HG03064 (cell line): ENCODE data around the gene RBM19.

Experiments
- ATAC-seq: cut with Tn5 transposase; IDR thresholded peaks from one replicate; pipeline ENCODE4 v1.9.1; 2021; ENCODE audit warnings: low read depth; ENCODE audit not compliant: unreplicated experiment

Gene RBM19

GRCh38 chr12:113841786-113842185 is 124.3 kb downstream of the RBM19 start:
- no peak for ATAC-seq

GRCh38 chr12:113840401-113841042 is 125.6 kb downstream of the RBM19 start:
- ATAC-seq = no peak

- ATAC-seq = no peak
These were observed 127.2 kb downstream of the RBM19 start for GRCh38 chr12:113838896-113839295.

- ATAC-seq = no peak
These were observed 128.4 kb downstream of the RBM19 start for GRCh38 chr12:113837528-113838296.

- no peak for ATAC-seq
These were observed 129.0 kb downstream of the RBM19 start for GRCh38 chr12:113837084-113837483.

- ATAC-seq = no peak
These were observed 130.2 kb downstream of the RBM19 start for GRCh38 chr12:113835896-113836295.

- ATAC-seq = no peak
These were observed 130.7 kb downstream of the RBM19 start for GRCh38 chr12:113835433-113835832.

GRCh38 chr12:113833422-113833821 is 132.7 kb downstream of the RBM19 start:
- no peak for ATAC-seq

GRCh38 chr12:113831476-113831875 is 134.6 kb downstream of the RBM19 start:
- ATAC-seq = no peak

- no peak for ATAC-seq
These were observed 135.1 kb downstream of the RBM19 start for GRCh38 chr12:113831016-113831415.

GRCh38 chr12:113829212-113829611 is 136.9 kb downstream of the RBM19 start:
- ATAC-seq = no peak

GRCh38 chr12:113827539-113828114 is 138.5 kb downstream of the RBM19 start:
- ATAC-seq = no peak

- ATAC-seq = no peak
These were observed 139.2 kb downstream of the RBM19 start for GRCh38 chr12:113826805-113827538.

- ATAC-seq = no peak
These were observed 140.4 kb downstream of the RBM19 start for GRCh38 chr12:113825705-113826104.

GRCh38 chr12:113823816-113824215 is 142.3 kb downstream of the RBM19 start:
- no peak for ATAC-seq

GRCh38 chr12:113823016-113823415 is 143.1 kb downstream of the RBM19 start:
- no peak for ATAC-seq

GRCh38 chr12:113820842-113821241 is 145.3 kb downstream of the RBM19 start:
- ATAC-seq = no peak

GRCh38 chr12:113820309-113820708 is 145.8 kb downstream of the RBM19 start:
- no peak for ATAC-seq

- ATAC-seq = no peak
These were observed 146.6 kb downstream of the RBM19 start for GRCh38 chr12:113819495-113819894.

GRCh38 chr12:113818833-113819232 is 147.3 kb downstream of the RBM19 start:
- ATAC-seq = no peak

GRCh38 chr12:113818283-113818682 is 147.8 kb downstream of the RBM19 start:
- ATAC-seq = no peak
